IMR-90 (cell line): Measurements from ENCODE around the gene S1PR3.

Experiments used
- CHD1 ChIP-seq: IDR thresholded peaks from 2 replicates; pipeline ENCODE4 v1.6.1; 2012; ENCODE audit warnings: low read depth, low read length, improper control_type of control experiment
- CTCF ChIP-seq: conservative IDR thresholded peaks from 2 replicates; pipeline ENCODE4 v1.5.1; 2012; ENCODE audit warnings: mild to moderate bottlenecking, low read depth, low read length, improper control_type of control experiment
- ELK1 ChIP-seq: fragments of 150-350 bp; IDR thresholded peaks from 2 replicates; pipeline ENCODE4 v1.6.1; 2016; ENCODE audit warnings: low read depth, mild to moderate bottlenecking, low read length, moderate library complexity, borderline replicate concordance
- POLR2A ChIP-seq: IDR thresholded peaks from 2 replicates; pipeline ENCODE4 v1.6.1; 2012; ENCODE audit warnings: mild to moderate bottlenecking, low read depth, low read length
- RCOR1 ChIP-seq: IDR thresholded peaks from 2 replicates; pipeline ENCODE4 v1.6.1; 2012; ENCODE audit warnings: mild to moderate bottlenecking, low read length, improper control_type of control experiment; ENCODE audit not compliant: insufficient replicate concordance
- RFX5 ChIP-seq: IDR thresholded peaks from 2 replicates; pipeline ENCODE4 v1.8.0; 2012; ENCODE audit warnings: low read depth, mild to moderate bottlenecking, low read length, moderate library complexity

- TF ChIP-seq CTCF (no peak), POLR2A (no peak), RCOR1 (no peak), CHD1 (no peak), ELK1 (no peak), RFX5 (no peak)
Observed at GRCh38 chr9:88978034-88978433, 13.2 kb upstream of the S1PR3 start.
